ENCODE measurements around the gene SYPL1.

- TF ChIP-seq, protein P1, sequence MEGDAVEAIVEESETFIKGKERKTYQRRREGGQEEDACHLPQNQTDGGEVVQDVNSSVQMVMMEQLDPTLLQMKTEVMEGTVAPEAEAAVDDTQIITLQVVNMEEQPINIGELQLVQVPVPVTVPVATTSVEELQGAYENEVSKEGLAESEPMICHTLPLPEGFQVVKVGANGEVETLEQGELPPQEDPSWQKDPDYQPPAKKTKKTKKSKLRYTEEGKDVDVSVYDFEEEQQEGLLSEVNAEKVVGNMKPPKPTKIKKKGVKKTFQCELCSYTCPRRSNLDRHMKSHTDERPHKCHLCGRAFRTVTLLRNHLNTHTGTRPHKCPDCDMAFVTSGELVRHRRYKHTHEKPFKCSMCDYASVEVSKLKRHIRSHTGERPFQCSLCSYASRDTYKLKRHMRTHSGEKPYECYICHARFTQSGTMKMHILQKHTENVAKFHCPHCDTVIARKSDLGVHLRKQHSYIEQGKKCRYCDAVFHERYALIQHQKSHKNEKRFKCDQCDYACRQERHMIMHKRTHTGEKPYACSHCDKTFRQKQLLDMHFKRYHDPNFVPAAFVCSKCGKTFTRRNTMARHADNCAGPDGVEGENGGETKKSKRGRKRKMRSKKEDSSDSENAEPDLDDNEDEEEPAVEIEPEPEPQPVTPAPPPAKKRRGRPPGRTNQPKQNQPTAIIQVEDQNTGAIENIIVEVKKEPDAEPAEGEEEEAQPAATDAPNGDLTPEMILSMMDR (IDR thresholded peaks at IDR 0.05), result no peak
- TF ChIP-seq POLR2AphosphoS5 (IDR thresholded peaks at IDR 0.05), result no peak
- no peak for TF ChIP-seq POLR2A (IDR thresholded peaks at IDR 0.05)
Observed at GRCh38 chr7:106054971-106055532, 57.1 kb downstream of the SYPL1 start.

Measured in stomach (tissue), 4 donors.